BJ (cell line): Measurements from ENCODE around the gene EIF6. TPM values are rescaled to one million over a fixed set of nuclear protein-coding genes. Genes with fewer than 3 reads are reported as not detected.

Source experiments
- CTCF ChIA-PET: fragments of 350-600 bp; formaldehyde crosslinking; extraction: SDS; loops from one replicate; lab custom pipeline; 2021; ENCODE audit warnings: antibody characterized with exemption, inconsistent platforms; lab: Yijun Ruan, JAX
- POLR2A ChIA-PET: fragments of 300-600 bp; sonication (Branson Sonifier 250); formaldehyde crosslinking; extraction: SDS; loops from one replicate; lab custom pipeline; 2021; ENCODE audit warnings: antibody characterized with exemption; lab: Charles Lee
- DNase-seq: peaks from one replicate; pipeline ENCODE4 v3.0.0-alpha.2; 2011; ENCODE audit warnings: low read depth
- H3K27me3 ChIP-seq: 2 replicates; pipeline ENCODE4 v1.6.0; 2011; ENCODE audit warnings: low read length; ENCODE audit not compliant: control insufficient read depth, insufficient read depth
- H3K36me3 ChIP-seq: 2 replicates; pipeline ENCODE4 v1.5.1; 2011; ENCODE audit warnings: low read length; ENCODE audit not compliant: control insufficient read depth, insufficient read depth
- H3K4me3 ChIP-seq: 2 replicates; pipeline ENCODE4 v1.5.1; 2011; ENCODE audit warnings: low read depth, mild to moderate bottlenecking, control low read depth, low read length
- polyA plus RNA-seq: library from polyadenylated mRNA; depleted of rRNA; stranded (reverse); fragments of >200 nt; gene quantifications from 2 replicates; pipeline ENCODE4 v1.2.3, GENCODE V29; 2011
- TF ChIP-seq, protein P1 (sequence below): IDR thresholded peaks from 2 replicates; pipeline ENCODE4 v1.5.1; 2011; ENCODE audit warnings: low read depth, mild to moderate bottlenecking, control low read depth, inconsistent platforms, low read length, moderate library complexity; ENCODE audit not compliant: insufficient read depth

EIF6 gene
- polyA plus RNA-seq, 1 experiment: 261 TPM

DNA sequence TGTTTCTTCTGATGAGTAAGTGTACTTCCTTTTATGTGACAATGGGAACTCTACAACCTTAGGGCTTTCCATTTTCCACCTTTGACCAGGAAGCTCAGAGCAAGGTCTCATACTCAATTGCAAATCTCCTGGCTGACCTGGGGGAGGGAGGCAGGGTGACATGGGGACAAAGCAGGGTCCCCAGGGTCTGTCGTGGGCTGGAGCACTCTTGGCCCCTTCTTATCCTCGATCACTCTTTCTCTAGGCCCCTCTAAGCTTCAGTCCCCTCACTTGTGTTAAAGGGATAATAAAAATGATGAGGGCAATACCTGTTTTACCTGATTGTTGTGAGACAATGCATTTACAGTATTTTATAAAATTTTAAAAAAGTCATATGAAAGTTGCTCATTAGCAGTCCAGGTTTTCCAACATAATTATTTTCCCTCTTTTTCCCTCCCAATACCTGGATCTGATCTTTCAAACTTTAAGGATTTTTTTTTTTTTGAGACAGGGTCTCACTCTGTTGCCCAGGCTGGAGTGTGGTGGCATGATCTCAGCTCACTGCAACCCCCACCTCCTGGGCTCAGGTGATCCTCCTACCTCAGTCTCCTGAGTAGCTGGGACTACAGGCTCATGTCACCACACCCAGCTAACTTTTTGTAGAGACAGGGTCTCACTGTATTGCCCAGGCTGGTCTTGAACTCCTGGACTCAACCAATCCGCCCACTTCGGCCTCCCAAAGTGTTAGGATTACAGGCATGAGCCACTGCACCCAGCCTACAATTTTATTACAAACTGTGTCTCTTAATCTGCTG, 16.1 kb upstream of the EIF6 start:
- H3K27me3 ChIP-seq: no peaks in the 10 kb centered on the region
- H3K4me3 ChIP-seq: no peak overlapping the region
- TF ChIP-seq, protein P1, sequence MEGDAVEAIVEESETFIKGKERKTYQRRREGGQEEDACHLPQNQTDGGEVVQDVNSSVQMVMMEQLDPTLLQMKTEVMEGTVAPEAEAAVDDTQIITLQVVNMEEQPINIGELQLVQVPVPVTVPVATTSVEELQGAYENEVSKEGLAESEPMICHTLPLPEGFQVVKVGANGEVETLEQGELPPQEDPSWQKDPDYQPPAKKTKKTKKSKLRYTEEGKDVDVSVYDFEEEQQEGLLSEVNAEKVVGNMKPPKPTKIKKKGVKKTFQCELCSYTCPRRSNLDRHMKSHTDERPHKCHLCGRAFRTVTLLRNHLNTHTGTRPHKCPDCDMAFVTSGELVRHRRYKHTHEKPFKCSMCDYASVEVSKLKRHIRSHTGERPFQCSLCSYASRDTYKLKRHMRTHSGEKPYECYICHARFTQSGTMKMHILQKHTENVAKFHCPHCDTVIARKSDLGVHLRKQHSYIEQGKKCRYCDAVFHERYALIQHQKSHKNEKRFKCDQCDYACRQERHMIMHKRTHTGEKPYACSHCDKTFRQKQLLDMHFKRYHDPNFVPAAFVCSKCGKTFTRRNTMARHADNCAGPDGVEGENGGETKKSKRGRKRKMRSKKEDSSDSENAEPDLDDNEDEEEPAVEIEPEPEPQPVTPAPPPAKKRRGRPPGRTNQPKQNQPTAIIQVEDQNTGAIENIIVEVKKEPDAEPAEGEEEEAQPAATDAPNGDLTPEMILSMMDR: no peak
- POLR2A ChIA-PET: no interaction called here
- no peak for DNase-seq
- CTCF ChIA-PET: interaction anchor here (1.2 to 15.0 kb wide), 3 partner anchors 20 to 154 kb away, joined by 6 to 392 read pairs (median 85); partner anchors contain the start of genes EDEM2 and GDF5
- no peaks in the 10 kb centered on the region; the same call in 1 of the 2 replicates for H3K36me3 ChIP-seq

DNA sequence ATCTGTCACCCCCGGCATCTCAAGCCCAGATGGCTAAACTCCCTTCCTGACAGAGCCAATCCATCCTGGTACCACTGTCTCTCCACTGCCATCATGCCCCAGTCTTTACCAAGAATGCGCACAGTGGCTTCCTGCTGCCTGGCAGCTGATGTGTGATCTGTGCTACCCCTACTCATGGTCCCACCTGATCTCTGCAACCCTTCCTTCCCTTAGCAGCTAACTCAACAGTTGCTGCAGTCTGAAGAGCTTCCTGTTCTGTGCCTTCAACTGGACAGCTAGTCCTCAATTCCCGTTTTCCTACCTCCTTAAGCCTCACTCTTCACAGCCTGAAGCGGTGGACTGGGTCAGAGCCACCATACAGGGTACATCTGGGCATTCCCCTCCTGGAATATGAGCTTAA, 15.2 kb upstream of the EIF6 start:
- TF ChIP-seq, protein P1: no peak
- H3K36me3 ChIP-seq: no peaks in the 10 kb centered on the region; the same call in 1 of the 2 replicates
- no peaks in the 10 kb centered on the region; the same call in 1 of the 2 replicates for H3K27me3 ChIP-seq
- POLR2A ChIA-PET: no interaction called here
- CTCF ChIA-PET: interaction anchor here (1.0 to 15.0 kb wide), 3 partner anchors 9 to 153 kb away, joined by 6 to 392 read pairs (median 6); partner anchors contain the start of genes EDEM2 and GDF5
- no peak overlapping the region for H3K4me3 ChIP-seq
- DNase-seq: no peak

DNA sequence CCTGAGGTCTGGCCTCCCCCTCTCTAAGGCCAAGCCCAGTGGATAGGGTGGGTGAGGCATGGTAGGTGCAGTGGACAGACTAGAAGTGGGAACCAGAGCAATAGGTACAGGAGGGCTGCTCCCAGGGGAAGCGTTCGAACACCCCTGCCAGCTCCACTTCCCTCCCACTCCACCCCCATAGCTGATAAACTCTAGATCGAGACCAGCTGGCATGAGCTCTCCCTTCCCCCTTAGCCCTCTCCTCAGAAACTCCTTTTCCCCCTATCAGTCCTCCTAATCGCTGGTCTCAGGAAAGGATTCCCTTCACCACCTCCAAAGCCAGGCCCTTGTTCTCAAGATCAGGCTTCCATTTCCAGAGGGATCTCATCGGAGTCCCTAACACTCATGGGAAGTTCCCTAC, 13.7 kb upstream of the EIF6 start:
- no peak for DNase-seq
- TF ChIP-seq, protein P1: no peak
- Histone ChIP-seq H3K4me3 (no peak overlapping the region), H3K27me3 (peaks cover 4% of the 10 kb centered on the region), H3K36me3 (no peaks in the 10 kb centered on the region)
- ChIA-PET POLR2A (no interaction called here), CTCF (interaction anchor here (1.1 to 15.0 kb wide), 2 partner anchors 20 to 144 kb away, joined by 3 to 392 read pairs; partner anchors contain the start of gene GDF5)

DNA sequence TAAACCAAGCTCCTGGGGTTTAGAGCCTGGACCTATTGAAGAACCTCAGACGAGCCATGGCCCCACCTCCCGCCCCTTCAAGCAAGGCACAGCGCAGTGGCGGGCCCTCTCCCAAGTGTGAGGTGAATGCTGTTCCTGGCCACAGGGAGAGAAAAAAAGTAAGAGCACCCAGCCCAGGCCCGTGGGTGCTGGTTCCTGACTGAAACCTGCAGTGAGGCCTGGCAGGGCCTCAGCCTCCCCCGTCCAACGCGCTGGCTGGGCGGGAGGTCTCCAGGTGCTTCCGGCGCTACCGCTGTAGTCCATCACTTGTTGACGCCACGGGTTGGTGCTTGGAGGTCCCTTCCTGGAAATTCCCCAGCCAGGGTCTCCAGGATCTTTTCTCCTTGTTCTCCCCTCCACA, 13.2 kb upstream of the EIF6 start:
- no peak overlapping the region for H3K4me3 ChIP-seq
- DNase-seq: no peak
- POLR2A ChIA-PET: no interaction called here

DNA sequence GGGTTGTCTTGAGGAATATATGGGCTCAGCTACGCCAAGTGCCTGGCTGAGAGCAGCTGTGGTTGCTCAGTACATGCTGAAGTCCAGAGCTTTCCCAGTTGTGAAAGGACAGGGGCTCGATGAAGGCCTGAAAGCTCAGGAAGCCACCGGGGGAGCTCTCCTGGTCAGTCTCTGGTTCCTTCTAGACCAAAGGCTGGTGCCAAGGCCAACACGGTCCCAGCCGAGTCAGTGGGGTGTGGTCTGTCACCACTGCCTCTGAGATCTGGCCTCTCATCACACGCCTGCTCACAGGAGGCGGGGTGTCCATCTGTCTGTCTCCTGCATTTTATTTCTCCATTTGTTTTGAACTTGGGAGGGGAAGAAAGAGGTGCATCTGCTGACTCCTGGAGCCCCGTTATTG, 12.6 kb upstream of the EIF6 start:
- Histone ChIP-seq H3K27me3 (peaks cover 4% of the 10 kb centered on the region), H3K4me3 (no peak overlapping the region), H3K36me3 (no peaks in the 10 kb centered on the region)
- ChIA-PET CTCF (interaction anchor here (0.9 to 15.0 kb wide), 3 partner anchors 8 to 145 kb away, joined by 3 to 392 read pairs (median 4); partner anchors contain the start of genes EIF6 and GDF5), POLR2A (no interaction called here)
- TF ChIP-seq, protein P1: no peak
- DNase-seq: no peak

More for the DNA sequence above, 13.2 kb upstream of the EIF6 start:
- CTCF ChIA-PET: interaction anchor here (15.0 kb wide), 1 partner anchor 145 kb away, joined by 392 read pairs; the partner anchor contains the start of gene GDF5
- no peaks in the 10 kb centered on the region for H3K36me3 ChIP-seq
- TF ChIP-seq, protein P1: no peak
- H3K27me3 ChIP-seq: peaks cover 4% of the 10 kb centered on the region
